GM03348 (cell line): ENCODE results near the gene FZD2.
"Not testable (repeated sequence)": the region's sequence is repeated elsewhere in the genome, so short reads cannot be mapped to it uniquely, and the experiment has no call there.

ENCODE experiments used
- DNase-seq: peaks from one replicate; pipeline ENCODE4 v3.0.0; 2012; ENCODE audit warnings: low spot score

Gene FZD2

DNA sequence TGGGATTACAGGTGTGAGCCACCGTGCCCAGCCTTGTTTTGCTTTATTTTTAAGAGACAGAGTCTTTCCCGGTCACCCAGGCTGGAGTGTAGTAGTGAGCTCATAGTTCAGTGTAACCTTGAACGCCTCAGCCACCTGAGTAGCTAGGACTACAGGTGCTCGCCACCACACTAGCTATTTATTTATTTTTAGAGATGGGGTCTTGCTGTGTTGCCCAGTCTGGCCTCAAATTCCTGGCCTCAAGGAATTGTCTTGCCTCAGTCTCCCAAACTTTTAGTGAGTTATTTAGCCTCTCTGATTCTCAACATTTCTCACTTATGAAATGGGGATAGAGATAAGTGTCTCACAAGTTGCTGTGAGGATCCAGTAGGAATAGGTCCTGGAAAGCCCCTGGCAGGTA, 21.7 kb downstream of the FZD2 start:
- DNase-seq = no peak

DNA sequence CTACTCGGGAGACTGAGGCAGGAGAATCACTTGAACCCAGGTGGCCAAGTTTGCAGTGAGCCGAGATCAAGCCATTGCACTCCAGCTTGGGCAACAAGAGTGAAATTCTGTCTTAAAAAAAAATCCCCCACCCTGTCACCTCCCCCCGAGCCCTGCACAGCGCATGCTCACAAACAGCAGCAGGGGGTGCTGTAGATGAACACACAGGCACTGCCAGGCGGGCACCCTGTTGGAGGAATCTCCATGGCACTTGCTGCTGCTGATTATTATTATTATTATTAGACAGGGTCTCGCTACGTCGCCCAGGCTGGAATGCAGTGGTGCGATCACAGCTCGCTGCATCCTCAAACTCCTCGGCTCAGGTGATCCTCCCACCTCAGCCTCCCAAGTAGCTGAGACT, 24.6 kb downstream of the FZD2 start:
- DNase-seq = no peak

DNA sequence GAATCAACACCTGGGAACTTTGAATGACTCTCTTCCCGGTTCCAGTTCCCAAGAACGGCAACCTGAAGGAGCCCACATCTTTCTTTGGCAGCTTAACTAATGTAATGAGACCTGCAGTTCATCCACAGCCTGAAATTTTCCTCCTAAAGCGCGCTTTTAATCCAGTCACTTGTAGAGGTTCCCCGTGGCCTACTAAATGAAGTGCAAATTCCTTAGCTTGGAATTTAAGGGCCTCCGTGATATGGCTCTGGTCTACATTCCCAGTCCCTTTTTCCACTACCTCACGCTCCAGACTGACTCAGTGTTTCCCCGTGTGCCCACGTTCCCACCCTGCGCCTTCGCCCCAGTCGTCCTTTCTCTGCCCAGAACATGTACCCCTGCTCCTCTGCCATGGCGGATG, 27.2 kb downstream of the FZD2 start:
- DNase-seq = no peak

DNA sequence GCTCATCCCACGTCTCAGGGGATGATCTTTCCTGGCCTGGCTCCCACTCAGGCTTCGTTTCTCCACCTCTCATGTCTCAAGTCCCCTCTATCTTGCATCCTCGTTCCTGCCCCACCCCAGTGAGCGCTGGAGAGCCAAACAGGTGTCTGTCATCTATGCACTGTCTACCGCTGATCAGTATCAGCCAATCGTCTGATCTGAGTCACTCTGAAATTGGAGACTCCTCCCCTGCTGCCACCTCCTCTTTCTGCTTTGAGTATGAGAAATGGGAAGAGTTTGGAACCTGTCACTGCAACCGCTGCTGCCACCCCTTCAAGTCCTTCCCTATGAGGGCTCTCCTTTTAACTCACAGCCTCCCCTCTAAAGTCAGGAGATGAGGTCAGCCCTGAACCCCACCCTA, 28.0 kb downstream of the FZD2 start:
- no peak for DNase-seq

DNA sequence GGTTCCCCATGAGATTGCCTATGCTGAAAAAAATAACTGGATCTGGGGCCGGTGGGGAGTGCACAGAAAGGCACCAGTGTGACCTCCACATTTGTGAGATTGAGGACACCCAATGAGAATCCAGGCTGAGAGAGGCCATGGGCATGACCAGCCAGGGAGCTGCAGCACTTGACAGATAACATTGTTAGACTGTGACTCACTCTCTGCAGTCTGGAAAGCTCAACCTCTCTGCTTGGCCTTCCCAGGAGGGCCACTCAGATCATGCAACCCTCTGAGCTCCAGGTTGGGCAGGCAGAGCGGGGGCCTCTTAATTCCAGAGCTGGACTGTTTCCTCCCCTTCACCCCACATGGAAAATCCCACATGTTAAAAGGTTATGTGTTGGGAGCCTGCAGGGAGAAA, 30.1 kb downstream of the FZD2 start:
- peak; percentile 95 for DNase-seq

DNA sequence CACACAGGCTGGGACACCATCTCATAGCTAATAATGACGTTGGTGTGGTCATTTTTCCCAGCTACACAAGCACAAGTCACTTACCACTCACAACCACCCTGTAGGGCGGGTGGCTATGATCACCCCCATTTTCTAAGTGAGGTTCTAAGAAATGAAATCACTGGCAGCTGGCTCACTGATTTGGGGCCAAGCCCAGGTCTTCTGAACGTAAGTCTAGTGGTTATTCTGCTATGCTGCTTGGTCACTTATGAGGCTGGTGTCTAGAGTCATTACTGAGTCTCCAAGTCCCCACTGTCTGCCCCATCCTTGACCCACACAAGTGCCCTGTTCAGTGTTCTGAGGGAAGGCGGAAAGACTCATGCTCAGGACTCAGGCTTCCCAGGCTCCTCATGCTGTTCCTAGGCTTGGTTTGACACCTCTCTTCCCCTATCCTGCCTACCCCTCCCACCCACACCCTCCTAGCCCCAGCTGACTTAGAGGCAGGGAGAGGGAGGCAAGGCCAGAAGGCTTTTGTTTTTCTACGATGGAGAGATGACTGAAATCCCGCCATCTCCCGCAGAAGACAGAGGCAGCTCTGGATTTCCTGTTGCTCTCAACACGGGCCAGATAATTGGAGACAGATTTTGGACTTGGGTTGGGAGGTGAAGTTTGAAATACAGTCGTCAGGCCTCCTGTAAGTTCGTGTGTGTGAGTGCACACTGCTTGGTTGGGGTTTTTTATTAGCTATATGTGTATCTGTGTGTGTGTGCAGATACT, 32.2 kb downstream of the FZD2 start:
- peak; percentile 57 for DNase-seq

DNA sequence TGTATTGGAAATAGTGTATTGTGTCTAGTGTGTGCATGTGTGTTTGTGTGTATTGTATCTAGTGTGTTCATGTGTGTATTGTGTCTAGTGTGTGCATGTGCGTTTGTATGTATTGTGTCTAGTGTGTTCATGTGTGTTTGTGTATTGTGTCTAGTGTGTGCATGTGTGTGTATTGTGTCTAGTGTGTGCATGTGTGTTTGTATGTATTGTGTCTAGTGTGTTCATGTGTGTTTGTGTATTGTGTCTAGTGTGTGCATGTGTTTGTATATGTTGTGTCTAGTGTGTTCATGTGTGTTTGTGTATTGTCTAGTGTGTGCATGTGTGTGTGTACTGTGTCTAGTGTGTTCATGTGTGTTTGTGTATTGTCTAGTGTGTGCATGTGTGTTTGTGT, 32.8 kb downstream of the FZD2 start:
- DNase-seq = not testable (repeated sequence)

DNA sequence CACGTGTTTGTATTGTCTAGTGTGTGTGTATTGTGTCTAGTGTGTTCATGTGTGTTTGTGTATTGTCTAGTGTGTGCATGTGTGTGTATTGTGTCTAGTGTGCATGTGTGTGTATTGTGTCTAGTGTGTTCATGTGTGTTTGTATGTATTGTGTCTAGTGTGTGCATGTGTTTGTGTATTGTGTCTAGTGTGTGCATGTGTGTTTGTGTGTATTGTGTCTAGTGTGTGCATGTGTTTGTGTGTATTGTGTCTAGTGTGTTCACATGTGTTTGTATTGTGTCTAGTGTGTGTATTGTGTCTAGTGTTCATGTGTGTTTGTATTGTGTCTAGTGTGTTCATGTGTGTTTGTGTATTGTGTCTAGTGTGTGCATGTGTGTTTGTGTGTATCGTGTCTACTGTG, 33.5 kb downstream of the FZD2 start:
- not testable (repeated sequence) for DNase-seq

DNA sequence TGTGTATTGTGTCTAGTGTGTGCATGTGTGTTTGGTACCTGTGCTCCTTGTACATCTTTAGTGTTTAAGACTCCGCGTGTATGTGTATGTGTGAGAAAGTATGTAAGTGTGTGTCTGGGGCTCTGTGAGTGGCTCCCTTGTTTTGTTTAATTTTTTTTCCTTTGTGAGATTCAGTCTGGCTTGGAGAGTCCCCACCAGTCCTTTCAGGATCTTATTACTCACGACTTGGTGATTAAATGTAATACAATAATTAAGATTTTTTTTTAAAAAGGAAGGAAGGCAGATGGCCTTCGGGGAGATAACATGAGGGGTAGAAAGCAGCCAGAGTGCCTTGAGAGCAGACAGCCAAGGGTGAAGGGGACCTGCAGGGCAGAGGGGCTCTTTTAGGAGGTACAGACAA, 33.9 kb downstream of the FZD2 start:
- no peak for DNase-seq

DNA sequence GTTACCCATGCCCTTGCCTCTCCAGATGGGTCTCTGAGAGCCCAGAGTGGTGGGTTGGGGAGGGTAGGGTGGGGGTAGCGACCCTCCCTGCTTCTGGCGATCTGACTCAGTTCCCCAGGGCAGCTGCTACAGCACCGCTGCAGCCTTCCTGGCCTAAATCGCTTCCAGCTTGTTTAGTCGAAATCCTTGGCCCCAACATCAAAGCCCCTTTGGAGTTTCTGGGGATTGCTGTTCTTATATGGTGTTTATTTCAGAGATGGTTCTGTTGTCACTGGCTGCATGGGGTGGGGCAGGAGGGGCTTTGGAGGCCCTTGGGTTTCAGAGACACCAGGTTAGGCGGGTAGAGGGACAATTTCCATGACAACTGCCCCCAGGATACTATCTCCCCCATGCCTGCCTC, 35.9 kb downstream of the FZD2 start:
- no peak for DNase-seq

DNA sequence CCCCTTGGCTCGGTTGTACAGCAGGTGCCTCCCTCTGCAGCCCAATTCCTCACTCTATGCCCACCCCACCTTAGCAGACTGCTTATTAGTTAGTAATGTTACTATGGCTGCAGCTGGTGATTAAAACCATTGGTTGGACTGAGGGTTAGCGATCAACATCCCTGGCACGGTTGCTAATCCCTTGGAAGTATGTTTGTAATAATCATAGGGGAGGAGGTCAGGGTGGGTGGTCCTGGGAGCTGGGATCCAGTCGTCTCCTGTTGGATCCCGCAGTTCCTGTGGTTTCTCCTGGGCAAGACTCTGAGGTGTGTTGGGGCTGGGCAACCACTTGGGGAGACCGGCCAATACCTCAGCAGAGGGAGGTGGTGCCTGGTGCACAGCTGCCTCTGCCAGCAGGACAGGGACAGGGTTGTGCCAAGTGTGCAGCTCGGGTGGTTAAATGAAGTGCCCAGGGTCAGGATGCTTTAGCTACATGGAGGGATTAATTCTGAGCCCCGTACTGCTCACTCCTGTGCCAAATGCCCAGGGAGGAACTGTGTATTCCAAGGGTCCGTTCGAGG, 38.0 kb downstream of the FZD2 start:
- DNase-seq = no peak

DNA sequence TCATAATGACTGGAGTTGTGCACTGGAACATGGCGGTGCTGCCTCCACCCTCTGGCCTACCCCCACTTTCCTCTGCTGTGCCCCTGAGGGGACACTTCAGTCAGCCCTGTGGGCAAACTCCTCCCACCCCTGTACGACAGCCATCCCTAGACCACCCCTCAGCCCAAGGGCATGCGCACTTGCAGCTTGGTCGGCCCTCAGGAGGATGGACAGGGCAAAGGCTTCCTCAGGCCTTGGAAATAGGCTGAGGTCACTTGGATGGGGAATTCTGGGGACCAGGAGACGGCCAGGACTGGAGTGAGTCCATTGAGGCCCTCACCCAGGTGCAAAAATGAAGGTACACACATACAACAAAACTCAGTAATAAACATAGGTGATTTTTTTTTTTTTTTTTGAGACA, 41.0 kb downstream of the FZD2 start:
- no peak for DNase-seq

DNA sequence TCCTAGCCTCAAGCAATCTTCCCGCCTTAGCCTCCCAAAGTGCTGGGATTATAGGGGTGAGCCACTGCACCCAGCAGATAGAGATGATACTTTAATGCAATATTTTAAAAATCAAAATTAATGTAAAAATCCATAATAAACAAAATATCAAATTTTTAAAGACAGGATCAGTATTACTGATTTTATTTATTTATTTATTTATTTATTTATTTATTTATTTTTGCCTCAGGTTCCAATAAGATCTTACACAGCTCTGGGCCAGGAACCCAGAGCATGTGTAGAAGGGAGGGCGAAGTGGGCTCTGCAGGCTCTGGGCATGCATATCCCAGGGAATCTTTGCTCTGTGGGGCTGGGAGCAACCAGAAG, 41.6 kb downstream of the FZD2 start:
- no peak for DNase-seq

DNA sequence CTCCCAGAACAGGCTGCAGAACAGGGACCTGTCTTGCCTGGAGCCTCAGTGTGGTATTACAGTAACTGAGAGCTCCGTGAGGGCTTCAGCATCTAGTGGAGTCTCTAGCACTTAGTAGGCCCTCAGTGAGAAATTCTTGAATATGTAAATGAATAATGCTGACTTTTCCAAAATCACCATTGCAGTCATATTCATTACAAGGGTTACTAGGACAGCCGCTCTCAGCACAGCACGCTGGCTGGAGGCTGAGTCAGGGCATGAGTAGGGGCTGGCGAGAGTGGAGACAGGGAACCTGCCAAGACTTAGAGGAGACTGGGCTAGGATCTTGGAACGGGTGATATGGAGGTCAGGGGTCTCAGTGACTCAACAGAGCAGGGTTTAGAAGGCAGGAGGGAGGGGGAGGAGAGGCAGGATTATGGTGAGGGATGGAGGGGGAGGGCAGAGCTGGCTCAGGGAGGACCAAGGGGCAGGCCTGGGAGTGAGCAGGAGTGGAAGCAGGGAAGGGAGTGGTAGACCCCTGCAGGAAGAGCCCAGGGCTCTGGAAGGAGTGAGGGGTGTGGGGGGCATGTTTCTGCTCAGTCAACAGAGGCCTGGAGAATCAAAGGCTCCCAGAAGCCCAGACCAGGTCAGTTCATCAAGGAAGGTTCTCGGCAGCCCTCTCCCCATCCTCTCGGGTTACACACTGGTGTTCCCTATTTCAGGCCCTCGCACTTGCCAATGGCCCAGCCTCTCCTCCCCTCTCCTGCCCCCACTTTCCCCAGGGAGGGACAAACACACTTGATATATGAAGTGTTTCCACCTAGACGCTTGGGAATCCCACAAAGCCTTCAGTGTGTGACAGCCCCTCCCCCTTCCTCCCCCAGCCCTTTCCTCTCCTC, 42.3 kb downstream of the FZD2 start:
- DNase-seq = peak; percentile 90

DNA sequence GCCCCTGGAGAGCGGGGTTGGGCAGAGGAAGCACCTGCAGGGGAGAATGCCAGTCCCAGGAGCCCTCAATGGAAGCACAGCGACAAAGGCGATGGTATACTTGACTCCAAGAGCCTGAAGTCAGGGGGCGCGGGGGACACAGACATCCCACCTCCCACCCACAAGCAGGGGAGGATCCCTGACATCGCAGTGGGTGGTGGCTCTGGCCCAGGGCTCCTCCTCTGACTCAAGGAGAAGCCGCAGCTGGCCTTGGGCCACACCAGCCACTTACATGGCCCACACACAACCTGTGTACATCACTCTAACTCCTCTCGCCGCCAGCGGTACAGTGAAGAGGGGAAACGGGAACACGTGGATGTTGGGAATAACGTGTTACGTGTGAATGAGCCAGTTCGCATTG, 44.3 kb downstream of the FZD2 start:
- DNase-seq = peak; percentile 27

DNA sequence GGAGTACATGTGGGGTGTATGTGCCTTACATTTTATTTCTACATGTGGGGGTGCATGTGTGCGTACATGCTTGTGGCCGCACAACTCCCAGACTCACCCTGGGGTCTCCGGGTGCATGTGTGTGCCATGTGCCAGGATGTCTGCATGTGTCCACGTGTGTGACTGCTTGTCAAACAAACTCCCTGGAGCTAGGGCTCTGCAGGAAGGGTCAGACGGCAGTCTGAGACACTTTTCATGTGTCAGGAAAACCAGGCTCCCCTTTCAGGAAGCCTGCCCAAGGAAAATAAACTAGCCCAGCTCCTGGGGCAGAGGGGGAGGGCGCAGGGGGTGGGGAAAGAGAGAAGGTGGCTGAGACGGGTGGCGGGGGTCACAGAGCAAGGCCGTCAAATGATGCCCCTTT, 44.7 kb downstream of the FZD2 start:
- no peak for DNase-seq

DNA sequence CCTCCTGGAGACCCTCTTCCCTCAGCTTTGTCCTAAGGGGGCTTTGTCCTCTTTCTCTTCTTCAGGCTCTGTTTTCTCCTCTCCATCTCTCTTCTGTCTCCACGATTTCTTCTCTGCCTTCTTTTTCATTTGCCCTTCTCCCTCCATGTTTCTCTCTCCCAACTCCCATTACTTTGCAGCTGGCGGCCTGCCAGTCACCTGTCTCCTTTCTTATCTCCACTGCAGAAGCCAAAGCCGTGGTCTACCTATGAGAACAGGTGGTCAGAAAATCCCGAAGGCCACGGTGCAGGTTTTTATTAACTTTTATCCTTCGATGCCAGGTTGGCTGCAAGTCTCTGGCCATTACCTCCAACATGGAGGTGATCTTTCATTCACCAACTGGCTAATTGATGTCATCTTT, 45.1 kb downstream of the FZD2 start:
- DNase-seq = no peak

DNA sequence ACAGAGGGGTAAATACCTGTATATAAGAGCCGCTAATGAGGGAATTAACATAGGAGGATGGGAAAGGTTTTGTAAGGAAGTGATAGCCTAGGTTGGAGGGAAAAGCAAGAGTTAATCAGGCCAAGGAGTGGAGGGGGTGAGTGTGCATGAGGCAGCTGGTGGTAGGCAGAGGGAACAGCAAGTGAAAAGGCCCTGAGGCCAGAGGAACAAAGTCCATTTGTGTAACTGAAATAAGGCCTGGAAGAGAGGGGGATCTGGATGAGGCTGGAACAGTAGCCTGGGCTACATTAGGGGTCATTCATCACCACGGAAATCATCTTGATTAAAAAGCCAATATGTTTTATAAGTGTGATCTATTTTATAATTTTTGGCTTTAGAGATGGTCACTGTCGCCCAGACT, 45.7 kb downstream of the FZD2 start:
- no peak for DNase-seq

DNA sequence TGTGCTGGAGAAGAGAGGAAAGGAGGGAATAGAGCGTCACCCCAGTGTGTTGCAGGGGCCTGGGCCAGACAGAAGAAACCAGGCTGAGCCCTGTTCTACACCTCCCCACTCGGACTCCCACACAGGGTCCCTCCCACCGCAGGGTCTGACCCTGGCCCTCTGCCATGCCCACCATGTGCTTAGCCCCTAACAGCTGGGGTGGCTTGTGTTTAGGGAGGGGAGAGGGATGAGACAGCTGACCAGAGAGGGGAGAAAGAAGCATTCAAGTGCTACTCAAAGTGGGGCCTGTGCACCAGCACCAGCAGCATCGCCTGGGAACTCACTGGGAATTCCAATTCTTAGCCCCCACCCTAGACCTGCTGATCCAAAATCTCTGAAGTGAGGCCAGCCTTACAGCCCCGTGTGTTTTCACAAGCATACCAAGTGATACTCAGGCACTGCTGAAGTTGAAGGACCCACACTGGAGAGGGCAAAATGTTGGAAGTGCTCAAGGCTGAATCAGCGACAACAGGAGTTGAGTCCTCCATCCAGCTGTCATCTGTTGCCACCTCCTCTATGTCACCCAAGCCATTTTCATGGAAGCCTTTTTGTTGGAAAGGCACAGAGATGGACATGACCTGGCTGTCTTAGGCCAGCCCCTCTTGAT, 47.0 kb downstream of the FZD2 start:
- DNase-seq = no peak

DNA sequence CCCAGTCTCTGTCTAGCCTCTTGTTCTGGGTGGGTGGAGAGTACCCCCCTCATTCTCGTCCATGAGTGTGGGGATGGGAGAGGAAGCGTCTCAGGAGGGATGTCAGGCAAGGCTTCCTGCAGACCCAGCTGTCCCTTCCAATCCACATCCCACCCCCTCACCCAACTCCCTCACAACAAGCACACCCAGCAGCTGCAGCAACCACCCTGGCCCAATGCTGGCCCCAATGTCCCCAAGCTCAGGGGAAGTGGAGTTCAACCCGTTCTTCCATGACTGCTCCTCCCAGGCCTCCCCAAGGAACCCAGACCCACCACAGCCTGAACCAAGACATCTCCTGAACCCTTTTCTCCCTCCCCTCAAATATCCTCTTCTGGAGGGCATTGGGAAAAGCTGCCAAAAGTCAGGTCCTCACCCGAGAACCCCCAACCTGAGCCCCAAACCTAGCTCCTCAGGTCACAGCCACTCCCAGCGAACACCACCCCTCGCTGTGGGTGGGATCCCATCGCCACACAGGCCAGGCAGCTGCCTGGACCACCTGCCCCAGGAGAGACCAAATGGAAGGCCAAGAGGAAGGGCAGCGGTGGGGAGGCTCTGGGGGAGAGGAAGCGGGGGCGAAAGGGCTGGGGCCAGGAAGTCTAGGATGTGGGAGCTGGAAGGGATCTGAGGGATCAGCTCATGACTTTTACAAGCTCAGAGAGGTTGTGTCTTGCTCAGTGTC, 47.6 kb downstream of the FZD2 start:
- DNase-seq = no peak

DNA sequence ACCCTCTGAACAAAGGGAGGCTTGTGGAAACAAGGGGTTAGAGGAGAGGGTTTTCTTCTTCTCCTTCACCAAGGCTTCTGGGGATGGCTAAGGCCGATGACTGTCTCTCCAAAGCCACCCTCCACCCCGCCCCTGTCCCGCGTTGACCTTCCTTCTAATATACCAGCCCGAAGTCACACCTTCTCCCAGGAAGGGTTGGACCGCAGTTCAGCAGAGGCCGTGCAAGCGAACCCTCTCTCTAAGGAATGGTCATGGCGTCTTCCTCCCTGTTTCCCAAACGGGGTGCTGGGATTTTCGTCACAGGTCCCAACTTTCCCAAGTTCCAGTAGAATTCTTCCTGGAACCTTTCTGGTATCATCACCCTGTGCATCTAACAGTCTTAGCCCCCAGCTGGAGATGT, 49.4 kb downstream of the FZD2 start:
- DNase-seq = no peak
